RCC 7860 (cell line): Measurements from ENCODE around the gene INTS11.
A peak's percentile ranks its signal among the peaks of the same experiment; 100 is the strongest.
"Not testable (repeated sequence)": the region's sequence is repeated elsewhere in the genome, so short reads cannot be mapped to it uniquely, and the experiment has no call there.

Experiments
- DNase-seq: peaks from one replicate; pipeline ENCODE4 v3.0.0-alpha.2; 2015; ENCODE audit warnings: low spot score
- FAIRE-seq: peaks from 2 replicates; lab custom pipeline; 2012; peaks lifted over from hg19 to GRCh38; lab: Jason Lieb, UNC

Gene INTS11

DNA sequence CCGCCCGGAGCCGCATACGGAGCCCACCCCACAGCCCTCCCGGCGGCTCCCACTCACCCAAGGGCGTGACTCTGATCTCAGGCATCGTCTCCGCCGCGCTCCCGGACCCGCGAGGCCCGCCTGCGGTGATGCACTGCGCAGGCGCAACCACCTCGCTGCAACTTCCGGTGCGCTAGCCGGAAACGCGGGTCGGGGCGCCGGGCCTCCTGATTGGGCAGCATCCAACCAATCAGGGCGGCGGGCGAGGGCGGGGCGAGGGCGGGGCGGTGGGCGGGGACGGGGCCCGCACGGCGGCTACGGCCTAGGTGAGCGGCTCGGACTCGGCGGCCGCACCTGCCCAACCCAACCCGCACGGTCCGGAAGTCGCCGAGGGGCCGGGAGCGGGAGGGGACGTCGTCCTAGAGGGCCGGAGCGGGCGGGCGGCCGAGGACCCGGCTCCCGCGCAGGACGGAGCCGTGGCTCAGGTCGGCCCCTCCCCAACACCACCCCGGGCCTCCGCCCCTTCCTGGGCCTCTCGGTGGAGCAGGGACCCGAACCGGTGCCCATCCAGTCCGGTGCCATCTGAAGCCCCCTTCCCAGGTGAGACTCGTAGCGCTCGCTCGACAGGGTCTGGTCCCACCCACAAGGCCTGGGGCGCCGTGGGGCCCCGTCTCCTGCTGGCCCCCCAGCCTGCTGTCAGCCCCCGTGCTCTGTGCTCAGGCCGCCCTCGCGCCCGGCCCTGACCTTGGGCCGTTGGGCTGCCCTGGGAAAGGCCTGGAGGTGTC is at the start of gene INTS11, which contains the start of gene CPTP:
Gene INTS11 (minus strand): TSS at position 137 of the 764 bp plus-strand sequence. CDS start 52 bp downstream, at position 85.
Gene CPTP (plus strand): TSS at position 279 of the 764 bp plus-strand sequence. CDS start 2,109 bp downstream, outside the sequence.
- DNase-seq (peak; percentile 83), FAIRE-seq (no peak)

DNA sequence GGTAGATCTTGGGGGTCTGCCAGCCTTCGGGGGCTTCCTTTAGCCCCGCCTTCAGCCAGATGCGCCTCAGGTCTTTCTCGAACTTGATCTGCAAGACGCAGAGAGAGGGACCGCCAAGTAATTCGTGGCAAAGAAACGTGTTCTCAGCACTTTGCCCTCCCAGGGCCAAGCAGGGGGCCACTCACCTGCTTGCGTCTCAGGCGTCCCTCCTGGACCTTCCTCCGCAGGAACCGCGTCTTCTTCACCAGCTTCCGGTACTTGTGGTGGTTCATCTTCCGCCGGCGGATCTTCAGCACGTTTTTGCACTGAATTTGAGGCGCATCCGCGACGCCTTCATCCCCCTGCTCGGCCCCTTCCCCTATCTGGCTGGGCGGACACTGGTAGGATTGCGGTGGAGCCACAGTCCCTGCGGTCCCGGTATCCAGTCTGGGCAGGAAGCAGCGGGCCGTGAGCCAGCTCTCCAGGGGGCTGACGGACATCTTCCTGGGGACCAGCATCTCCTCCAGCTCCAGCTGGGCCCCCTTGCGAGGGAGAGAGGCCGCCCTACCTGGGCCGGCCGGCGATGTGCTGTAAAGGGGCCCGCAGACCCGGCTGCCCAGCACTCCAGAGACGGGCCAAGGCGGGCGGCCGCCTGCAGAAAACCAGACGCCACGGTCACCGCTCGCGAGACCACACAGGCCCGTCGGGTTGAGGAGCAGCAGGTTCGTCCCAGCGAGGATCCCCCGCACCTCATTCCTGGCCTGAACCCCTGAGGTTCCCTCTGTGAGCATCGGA is 49.5 kb upstream of the INTS11 start:
- DNase-seq (no peak), FAIRE-seq (no peak)

DNA sequence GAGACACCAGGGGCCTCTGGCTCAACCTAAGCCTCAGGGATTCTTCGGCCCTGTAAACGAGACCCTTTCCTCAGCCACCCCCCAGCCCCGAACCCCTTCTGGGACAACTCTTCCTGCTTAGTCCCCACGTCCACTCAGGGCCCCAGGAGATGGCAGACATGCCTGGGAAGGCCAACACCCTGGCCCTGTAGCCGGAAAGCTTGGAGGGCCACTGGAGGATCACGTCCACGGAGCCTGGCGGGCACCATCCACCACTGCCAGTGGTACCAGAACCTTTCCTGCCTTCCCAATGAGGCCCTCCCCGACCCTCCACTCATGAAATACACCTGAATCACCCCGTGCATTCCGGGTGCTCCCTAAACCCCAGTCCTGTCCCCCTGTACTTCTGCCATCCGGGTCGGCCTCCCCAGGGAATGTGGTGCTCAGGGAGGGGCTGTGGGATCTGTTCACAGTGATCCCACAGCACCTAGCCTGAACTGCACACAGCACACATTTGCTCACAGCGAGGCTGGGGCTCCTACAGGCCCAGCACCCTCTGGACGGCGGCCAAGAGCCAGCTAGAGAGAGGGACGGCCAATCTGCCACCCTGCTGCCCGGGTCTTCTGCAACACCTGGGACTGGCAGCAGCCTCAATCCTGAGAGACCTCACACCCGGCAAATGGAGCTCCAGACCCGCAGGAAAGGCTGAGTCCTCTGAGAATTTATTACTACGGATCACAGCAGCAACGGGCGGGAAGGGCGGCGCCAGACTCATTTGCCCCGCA is 48.8 kb upstream of the INTS11 start:
- FAIRE-seq: no peak
- DNase-seq: no peak

DNA sequence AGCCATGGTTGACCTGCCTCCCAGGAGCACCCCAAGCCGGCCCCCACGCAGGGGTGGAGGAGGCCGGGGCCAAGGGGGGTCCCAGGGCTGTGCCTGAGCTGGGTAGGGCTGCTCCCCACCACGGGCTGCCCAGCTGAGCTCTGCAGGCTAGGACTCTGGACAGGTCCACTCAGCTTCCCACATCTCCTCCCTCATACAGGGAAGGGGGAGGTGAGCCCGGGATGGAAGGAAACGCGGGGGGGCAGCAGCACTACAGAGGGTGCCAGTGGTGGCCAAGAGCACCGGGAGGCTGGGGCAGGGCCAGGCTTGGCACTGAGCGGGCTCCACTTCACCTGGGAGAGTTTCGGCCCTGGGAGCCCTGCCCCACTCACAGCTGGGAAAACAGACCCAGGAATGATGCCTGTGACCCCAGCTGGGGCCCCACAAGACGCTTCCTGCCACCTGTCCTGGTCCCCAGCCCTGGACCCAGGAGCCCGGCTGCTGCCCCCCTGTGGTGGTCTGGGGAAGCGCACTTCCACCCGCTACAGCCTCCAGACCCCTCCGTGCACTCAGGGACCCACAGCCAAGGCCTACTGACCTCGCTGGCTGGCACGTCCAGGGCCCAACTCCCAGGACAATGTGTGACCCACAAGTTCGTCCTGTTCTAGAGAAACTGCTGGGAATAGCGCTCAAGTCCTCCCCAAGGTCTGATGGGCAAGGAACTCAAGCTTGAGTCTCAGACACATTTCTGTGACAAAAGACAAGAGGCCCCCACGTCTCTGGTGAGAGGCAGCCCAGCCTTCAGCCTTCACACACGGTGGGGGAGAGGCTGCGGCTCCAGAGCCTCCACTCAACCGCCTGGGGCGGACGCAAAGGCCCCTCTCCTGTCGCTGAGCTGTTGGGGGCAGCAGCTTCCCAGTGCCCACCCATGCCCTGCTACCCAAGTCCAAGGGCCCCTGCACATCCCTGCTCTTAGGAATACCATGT is 47.6 kb upstream of the INTS11 start:
- FAIRE-seq (no peak), DNase-seq (peak; percentile 46)

DNA sequence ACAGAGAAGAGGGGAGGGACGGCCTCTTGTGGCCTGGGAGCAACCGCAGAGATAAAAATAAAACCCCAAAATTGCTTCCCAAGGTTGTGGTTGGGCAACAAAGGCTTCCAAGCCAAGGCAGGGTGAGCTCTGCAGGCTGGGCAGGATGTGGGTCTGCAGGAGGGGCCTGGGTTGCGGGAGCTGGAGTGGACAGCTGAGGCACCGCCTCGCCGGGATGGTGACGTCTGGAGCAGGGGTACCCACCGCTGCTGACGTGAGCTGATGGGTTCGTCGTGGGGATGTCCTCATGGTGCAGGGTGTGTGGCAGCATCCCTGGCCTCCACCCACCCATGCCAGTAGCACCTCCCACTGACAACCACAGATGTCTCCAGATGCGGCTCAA is 46.9 kb upstream of the INTS11 start:
- DNase-seq (no peak), FAIRE-seq (no peak)

DNA sequence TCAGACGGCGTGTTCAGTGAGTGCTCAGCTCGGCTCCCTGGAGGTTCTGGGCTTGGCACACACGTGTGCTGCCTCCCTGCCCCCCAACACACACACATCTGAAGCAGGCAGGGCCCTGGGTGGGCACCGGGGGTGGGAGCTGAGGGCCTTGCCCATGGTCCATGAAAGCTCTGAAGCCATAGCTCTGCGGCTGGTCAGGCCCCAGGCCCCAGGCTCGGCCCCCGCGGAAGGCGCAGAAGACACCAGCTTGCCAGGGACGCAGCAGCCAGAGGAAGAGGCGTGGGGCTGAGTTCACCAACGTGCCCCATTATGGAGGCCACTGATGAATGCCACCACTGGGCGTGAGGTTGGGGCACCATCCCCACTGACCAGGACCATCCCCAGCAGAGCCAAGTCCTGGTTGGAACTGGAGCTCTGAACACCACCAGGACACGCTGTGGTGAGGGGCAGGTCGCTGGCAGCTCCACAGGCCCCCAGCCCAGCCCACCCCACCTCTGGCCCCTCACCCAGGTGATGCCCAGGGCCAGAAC is 46.4 kb upstream of the INTS11 start:
- DNase-seq (no peak), FAIRE-seq (no peak)

DNA sequence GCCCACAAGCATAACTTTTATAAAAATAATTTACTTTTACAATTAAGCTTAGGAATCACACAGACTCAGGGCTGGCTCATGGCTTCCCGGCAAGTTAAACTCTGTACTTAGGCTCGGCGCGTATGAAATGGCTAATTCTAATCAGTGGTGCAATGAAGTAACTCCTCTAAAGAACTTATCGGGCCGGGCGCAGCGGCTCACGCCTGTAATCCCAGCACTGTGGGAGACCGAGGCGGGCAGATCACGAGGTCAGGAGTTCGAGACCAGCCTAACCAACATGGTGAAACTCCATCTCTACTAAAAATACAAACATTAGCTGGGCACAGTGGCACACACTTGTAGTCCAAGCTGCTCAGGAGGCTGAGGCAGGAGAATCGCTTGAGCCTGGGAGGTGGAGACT is 45.6 kb upstream of the INTS11 start:
- not testable (repeated sequence) for DNase-seq, FAIRE-seq

DNA sequence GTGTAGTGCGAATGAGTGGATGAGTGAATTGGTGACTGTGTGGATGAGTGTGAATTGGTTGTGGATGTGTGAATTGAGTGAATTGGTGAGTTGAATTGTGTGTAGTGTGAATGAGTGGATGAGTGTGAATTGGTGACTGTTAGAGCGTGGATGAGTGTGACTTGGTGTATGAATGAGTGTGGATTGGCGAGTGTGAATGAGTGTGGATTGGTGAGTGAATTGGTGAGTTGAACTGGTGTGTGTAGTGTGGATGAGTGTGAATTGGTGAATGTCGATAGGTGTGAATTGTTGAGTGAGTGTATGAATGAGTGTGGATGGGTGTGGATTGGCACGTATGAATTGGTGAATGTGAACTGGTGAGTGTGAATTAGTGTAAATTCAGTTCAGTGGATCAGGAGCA is 42.9 kb upstream of the INTS11 start:
- DNase-seq: no peak

DNA sequence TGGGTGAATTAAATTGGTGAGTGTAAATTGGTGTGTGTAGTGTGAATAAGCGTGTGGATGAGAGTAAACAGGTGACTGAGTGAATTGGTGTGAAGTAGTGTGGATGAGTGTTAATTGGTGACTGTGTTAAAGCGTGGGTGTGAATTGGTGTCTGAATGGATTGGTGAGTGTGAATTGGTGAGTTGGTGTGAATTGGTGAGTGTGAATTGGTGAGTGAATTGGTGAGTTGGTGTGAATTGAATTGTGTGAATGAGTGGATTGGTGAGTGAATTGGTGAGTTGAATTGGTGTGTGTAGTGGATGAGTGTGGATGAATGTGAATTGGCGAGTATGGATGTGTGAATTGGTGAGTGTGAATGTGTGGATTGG is 42.2 kb upstream of the INTS11 start:
- DNase-seq: no peak
- no peak for FAIRE-seq

More for the DNA sequence above, 42.9 kb upstream of the INTS11 start:
- no peak for FAIRE-seq

DNA sequence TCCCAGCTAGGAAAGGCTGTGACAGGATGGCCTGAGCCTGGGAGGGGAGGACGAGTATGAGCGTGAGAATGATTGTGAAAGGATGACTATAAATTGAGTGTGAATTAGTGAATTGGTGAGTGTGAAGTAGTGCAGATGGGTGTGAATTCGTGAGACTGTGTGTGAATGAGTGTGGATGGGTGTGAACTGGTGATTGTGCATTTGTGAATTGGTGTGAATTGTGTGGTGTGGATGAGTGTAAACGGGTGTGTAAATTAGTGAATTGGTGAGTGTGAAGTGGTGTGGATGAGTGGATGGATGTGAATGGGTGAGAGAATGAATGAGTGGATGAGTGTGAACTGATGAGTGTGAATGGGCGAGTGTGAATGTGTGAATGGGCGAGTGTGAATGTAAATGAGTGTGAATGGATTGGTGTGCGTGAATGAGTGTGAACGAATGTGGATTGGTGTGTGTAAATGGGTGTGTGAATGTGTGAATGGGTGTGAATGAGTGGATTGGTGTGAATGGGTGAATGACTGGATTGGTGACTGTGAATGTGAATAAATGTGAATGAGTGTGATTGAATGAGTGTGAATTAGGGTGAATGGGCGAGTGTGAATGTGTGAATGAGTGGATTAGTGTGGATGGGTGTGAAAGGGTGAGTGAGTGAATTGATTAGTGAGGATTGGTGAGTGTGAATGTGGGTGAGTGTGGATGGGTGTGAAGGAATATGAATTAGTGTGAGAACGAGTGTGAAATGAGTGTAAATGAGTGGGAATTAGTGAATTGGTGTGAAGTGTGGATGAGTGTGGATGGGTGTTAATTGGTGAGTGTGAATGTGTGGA is 41.6 kb upstream of the INTS11 start:
- DNase-seq (no peak), FAIRE-seq (no peak)

DNA sequence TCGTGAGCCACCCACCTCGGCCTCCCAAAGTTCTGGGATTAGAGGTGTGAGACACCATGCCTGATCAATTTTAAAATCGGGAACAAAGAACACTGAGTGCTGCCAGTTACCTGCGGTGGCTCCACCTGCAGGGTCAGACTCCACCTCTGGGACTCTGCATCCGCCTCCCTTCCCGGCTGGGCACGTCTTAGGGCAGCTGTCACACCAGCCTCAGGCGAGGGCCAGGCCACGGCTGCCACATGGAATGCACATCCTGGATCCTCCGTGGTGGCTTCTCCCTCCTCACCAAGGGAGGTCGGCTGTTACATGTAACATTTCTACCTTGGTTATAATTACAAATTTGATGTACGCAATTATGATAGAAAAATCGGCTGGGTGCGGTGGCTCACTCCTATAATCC is 39.8 kb upstream of the INTS11 start:
- FAIRE-seq (no peak), DNase-seq (no peak)

DNA sequence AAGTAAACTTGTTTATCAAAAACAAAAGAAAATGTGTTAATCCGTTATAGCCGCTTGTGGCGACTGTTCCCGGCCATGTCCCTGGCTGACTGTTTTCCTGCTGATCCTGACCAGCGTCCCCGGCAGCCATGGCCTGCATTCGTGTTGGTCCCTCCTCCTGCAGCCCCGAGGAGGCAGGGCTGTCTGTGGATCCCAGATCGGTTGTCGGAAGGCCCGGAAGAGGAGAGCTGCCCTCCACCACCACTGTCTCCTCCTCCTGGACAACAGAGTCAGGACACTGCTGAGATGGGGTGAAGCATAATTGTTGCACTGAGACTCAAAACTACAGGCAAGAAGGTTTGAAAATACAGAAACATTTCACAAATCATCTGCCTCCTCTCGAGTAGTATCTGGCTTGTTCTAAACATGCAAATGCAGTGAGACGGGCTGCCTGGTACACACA is 37.5 kb upstream of the INTS11 start:
- FAIRE-seq (no peak), DNase-seq (no peak)

DNA sequence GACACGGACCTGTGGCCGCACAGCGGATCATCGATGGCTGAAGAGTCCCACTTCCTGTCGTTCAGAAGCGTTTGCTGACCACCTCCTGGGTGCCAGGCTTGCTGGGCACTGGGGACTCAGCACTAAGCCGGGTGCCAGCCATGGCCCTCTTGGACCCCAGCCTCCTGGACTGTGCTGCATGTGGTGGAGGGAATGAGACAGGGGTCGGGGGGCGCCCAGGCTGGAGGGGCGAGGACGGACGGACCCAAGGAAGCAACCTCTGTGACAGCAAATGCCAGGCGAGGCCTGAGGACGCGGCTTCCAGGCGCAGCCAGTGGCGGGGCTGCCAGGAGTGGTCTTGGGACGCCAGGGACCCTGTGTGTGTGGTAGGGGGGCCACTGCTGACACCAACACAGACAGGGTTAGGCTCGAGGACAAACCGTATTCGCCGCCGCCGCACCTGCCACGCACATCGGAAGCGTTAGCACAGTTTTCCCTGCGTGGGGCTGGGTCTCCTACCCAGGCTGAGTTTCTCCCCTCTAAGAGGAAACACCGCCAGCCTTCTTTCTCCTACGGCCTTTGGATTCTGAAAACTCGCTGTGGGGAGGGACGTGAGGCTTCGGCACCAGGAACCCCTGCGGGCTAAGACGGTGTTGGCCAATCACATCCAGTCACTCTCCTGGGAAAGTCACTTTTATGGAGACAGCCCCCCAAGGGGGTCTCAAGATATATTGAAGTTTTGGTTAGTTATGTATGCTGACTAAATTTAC is 36.9 kb upstream of the INTS11 start:
- no peak for FAIRE-seq
- DNase-seq: no peak

DNA sequence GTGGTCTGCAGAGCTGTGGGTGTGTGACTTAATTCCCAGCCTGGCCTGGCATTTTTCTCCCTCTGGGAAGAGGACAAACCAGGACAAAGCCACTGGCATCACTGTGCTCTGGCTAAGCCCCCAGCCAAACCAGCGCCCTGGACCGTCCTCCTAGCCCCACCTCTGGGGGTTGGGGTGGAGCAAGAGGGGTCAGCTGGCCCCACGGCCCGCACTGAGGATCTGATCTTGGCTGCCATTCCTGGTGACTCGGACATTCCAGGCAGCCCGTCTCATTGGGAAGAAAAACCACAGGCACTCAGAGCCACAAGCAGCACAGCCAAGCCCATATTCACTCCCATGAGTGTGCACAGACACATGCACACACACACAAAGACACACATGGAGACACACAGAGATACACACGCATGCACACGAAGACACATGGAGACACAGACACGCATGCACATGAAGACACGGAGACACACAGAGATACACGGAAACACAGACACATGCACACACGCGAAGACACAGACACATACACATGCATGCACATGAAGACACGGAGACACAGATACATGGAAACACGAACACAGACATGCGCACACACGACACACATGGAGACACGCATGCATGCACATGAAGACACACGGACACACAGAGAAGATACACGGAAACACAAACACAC is 36.2 kb upstream of the INTS11 start:
- FAIRE-seq (peak; percentile 91), DNase-seq (peak; percentile 91)

DNA sequence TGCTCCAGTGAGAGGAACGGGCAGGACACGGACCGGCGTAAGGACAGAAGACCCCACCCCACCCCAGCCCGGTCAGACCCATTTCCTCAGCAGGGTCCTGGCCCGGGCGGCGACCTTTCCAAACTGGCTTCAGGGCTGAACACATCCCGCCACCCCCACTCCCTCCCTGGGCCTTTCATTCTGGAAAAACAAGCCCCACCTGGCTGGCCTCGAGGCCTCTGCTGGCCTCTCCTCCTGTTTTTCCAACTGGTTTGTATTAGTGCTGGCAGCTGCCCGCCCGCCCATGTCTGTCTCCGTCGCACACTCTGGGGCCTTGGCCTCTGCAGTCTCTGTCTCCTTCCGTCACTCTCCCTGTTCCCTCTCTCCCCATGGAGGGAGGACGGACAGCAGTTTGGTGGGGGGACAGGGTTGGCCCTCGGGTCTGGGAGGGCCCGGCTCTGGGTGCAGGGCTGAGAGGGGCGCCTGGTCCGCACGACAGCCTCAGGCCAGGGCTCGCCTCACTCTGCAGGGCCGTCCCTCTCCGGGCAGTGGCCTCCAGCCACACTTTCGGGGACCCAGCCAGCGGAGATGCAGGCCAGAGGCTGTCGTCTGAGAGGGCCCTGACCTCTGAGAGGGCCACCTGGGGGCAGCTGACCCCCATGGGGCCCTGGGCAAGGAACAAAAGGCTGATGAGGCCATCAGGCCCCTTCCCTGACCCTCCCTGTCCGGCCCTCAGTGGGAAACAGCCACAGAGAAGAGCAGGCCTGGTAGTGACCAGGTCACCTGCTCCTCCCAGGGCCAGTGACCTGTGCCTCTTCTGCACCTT is 35.4 kb upstream of the INTS11 start:
- FAIRE-seq (no peak), DNase-seq (no peak)

DNA sequence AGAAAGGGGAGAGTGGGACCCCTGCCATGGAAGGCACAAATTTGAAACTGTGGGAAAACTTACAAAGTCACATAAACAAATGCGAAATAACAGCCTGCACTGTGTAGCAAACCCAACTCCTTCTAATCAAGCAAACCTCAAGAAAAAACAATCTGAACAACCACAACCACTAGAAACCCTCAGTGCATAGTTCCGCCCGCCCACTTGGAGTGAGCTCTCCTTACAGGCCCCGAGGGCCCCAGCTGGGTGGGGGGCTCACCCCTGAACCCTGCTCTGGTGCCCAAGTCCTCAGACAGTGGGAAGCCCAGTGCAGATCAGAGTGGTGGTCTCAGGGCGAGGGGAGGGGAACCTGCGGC is 34.8 kb upstream of the INTS11 start:
- DNase-seq (no peak), FAIRE-seq (no peak)
